Prostate gland (tissue), 2 donors: ENCODE results near the gene MYH16. TPM values are rescaled to one million over a fixed set of nuclear protein-coding genes. Genes with fewer than 3 reads are reported as not detected.
"Not testable (repeated sequence)": the region's sequence is repeated elsewhere in the genome, so short reads cannot be mapped to it uniquely, and the experiment has no call there.

Source experiments
- DNase-seq: peaks from one replicate; pipeline ENCODE4 v3.0.0-alpha.2; 2019; ENCODE audit warnings: low spot score
- H3K27ac ChIP-seq, 2 donors: fragments of 200-600 bp; sonication (generic); 2 replicates each; pipeline ENCODE4 v1.5.1; 2017 to 2019
- H3K27me3 ChIP-seq: fragments of 200-600 bp; sonication (generic); replicated peaks from 2 replicates; pipeline ENCODE4 v1.5.1; 2019; ENCODE audit not compliant: insufficient read depth
- H3K36me3 ChIP-seq, 2 donors: fragments of 200-600 bp; sonication (generic); 1 replicate in 1 of 2; 2 replicates in 1 of 2; pipeline versions ENCODE4 v1.5.1 to v1.8.1; 2017 to 2019
- H3K4me1 ChIP-seq: fragments of 200-600 bp; sonication (generic); replicated peaks from 2 replicates; pipeline ENCODE4 v1.5.1; 2019
- H3K4me3 ChIP-seq, 2 donors: fragments of 200-600 bp; sonication (generic); 2 replicates each; pipeline ENCODE4 v1.5.1; 2017 to 2019
- H3K9me3 ChIP-seq: fragments of 200-600 bp; sonication (generic); 2 replicates; pipeline ENCODE4 v1.5.1; 2017
- CTCF ChIP-seq, 4 experiments: fragments of 200-600 bp in 2 of 4; fragments of 450-650 bp in 2 of 4; sonication (generic) in 2 of 4; IDR thresholded peaks; 1 replicate in 3 of 4; 2 replicates in 1 of 4; pipeline ENCODE4 v1.5.1; 2016 to 2019; ENCODE audit warnings: antibody characterized with exemption in 4 of 4, mild to moderate bottlenecking in 2 of 4, moderate library complexity in 2 of 4
- POLR2A ChIP-seq: fragments of 450-650 bp; IDR thresholded peaks from one replicate; pipeline ENCODE4 v1.6.1; 2016; ENCODE audit warnings: antibody characterized with exemption, mild to moderate bottlenecking
- POLR2AphosphoS5 ChIP-seq: sonication (generic); formaldehyde crosslinking; IDR thresholded peaks from one replicate; pipeline ENCODE4 v1.6.1; 2017; ENCODE audit warnings: antibody characterized with exemption
- WGBS: methylation state at CpG from one replicate; pipeline ENCODE4 v1.1.5; 2018; 5-methylcytosine and 5-hydroxymethylcytosine counted together
- intact Hi-C: fragments of 100-400 bp; cut with DNase I; formaldehyde crosslinking; loops from one replicate; pipeline ENCODE4 v1.14.2; 2022
- total RNA-seq, 2 donors: library from RNA; depleted of rRNA; stranded (reverse); fragments of >200 nt; gene quantifications; one replicate each; pipeline ENCODE4 v1.1.0, GENCODE V29; 2016

The MYH16 gene
- total RNA-seq, 2 donors from 2014 or later = 0.97 TPM; not detected in 1

GRCh38 chr7:99234185-99234584 lies 38.5 kb upstream of the MYH16 start:
- no peak for TF ChIP-seq POLR2AphosphoS5
- no peak for TF ChIP-seq POLR2A
- no peak for TF ChIP-seq CTCF (IDR thresholded peaks at IDR 0.05)
- H3K27me3 ChIP-seq = no peaks in the 10 kb centered on the region
- H3K4me1 ChIP-seq = no peaks in the 10 kb centered on the region
- H3K27ac ChIP-seq = no peak overlapping the region
- H3K36me3 ChIP-seq = no peaks in the 10 kb centered on the region
- intact Hi-C loops = no loop called here
- no peak for DNase-seq
- 82% methylated on average over 9 of the region's 9 CpGs for WGBS
- H3K9me3 ChIP-seq = no peaks in the 10 kb centered on the region
- H3K4me3 ChIP-seq = no peak overlapping the region

GRCh38 chr7:99235925-99236324 lies 36.7 kb upstream of the MYH16 start:
- Histone ChIP-seq H3K27ac (no peak overlapping the region), H3K36me3 (no peaks in the 10 kb centered on the region), H3K4me1 (no peaks in the 10 kb centered on the region), H3K9me3 (no peaks in the 10 kb centered on the region), H3K4me3 (no peak overlapping the region), H3K27me3 (no peaks in the 10 kb centered on the region)
- no peak for TF ChIP-seq CTCF (IDR thresholded peaks at IDR 0.05)
- no peak for TF ChIP-seq POLR2A
- no peak for TF ChIP-seq POLR2AphosphoS5
- DNase-seq = no peak
- intact Hi-C loops = no loop called here
- 89% methylated on average over 12 of the region's 12 CpGs for WGBS

GRCh38 chr7:99237876-99238275 lies 34.8 kb upstream of the MYH16 start:
- WGBS = 83% methylated on average over 1 of the region's 1 CpG
- intact Hi-C loops, DNase-seq, H3K4me1 ChIP-seq, H3K27me3 ChIP-seq, H3K36me3 ChIP-seq, H3K9me3 ChIP-seq, H3K27ac ChIP-seq, H3K4me3 ChIP-seq: not testable (repeated sequence)

- no peaks in the 10 kb centered on the region for H3K36me3 ChIP-seq
- no peaks in the 10 kb centered on the region for H3K4me1 ChIP-seq
- no peak for DNase-seq
- TF ChIP-seq CTCF (IDR thresholded peaks at IDR 0.05) (no peak), POLR2AphosphoS5 (no peak), POLR2A (no peak)
- WGBS = 80% methylated on average over 15 of the region's 15 CpGs
- H3K4me3 ChIP-seq = no peak overlapping the region
- no peak overlapping the region for H3K27ac ChIP-seq
- no peaks in the 10 kb centered on the region for H3K27me3 ChIP-seq
- intact Hi-C loops = no loop called here
- H3K9me3 ChIP-seq = no peaks in the 10 kb centered on the region
Observed at GRCh38 chr7:99238558-99239341, 33.9 kb upstream of the MYH16 start.

- 90% methylated on average over 4 of the region's 4 CpGs for WGBS
- H3K9me3 ChIP-seq = no peaks in the 10 kb centered on the region
- no peaks in the 10 kb centered on the region for H3K27me3 ChIP-seq
- DNase-seq = no peak
- intact Hi-C loops = no loop called here
- H3K4me3 ChIP-seq = no peak overlapping the region
- TF ChIP-seq POLR2A = no peak
- no peak for TF ChIP-seq CTCF (IDR thresholded peaks at IDR 0.05)
- TF ChIP-seq POLR2AphosphoS5 = no peak
- H3K4me1 ChIP-seq = no peaks in the 10 kb centered on the region
- H3K36me3 ChIP-seq = no peaks in the 10 kb centered on the region
- H3K27ac ChIP-seq = no peak overlapping the region
Observed at GRCh38 chr7:99242682-99243081, 30.0 kb upstream of the MYH16 start.
